Measurements from ENCODE around the gene SLC12A1.
"Not testable (repeated sequence)": the region's sequence is repeated elsewhere in the genome, so short reads cannot be mapped to it uniquely, and the experiment has no call there.

The SLC12A1 gene

GRCh38 chr15:48313216-48313615 lies 107.1 kb downstream of the SLC12A1 start:
- ATAC-seq = no peak

GRCh38 chr15:48315041-48315440 lies 108.9 kb downstream of the SLC12A1 start:
- ATAC-seq = no peak

GRCh38 chr15:48317221-48317620 lies 111.1 kb downstream of the SLC12A1 start:
- ATAC-seq = no peak

- ATAC-seq = no peak
Measured at GRCh38 chr15:48318131-48318530, 112.0 kb downstream of the SLC12A1 start.

- no peak for ATAC-seq
Measured at GRCh38 chr15:48323294-48323693, 117.2 kb downstream of the SLC12A1 start.

- no peak for ATAC-seq
Measured at GRCh38 chr15:48324949-48325348, 118.8 kb downstream of the SLC12A1 start.

GRCh38 chr15:48325400-48325799 lies 119.3 kb downstream of the SLC12A1 start:
- ATAC-seq = no peak

GRCh38 chr15:48326180-48326579 lies 120.1 kb downstream of the SLC12A1 start:
- not testable (repeated sequence) for ATAC-seq

GRCh38 chr15:48330105-48330785 lies 124.1 kb downstream of the SLC12A1 start:
- ATAC-seq = no peak

- ATAC-seq = peak; percentile 89
Measured at GRCh38 chr15:48330855-48331795, 125.0 kb downstream of the SLC12A1 start, which contains the start of gene DUT. DUT (plus strand) TSS chr15:48331429; CDS start chr15:48331516, 87 bp downstream.

GRCh38 chr15:48331796-48332641 lies 125.9 kb downstream of the SLC12A1 start:
- peak; percentile 63 to 69 for ATAC-seq

GRCh38 chr15:48332642-48333034 lies 126.5 kb downstream of the SLC12A1 start:
- ATAC-seq = no peak

GRCh38 chr15:48333540-48333939 lies 127.4 kb downstream of the SLC12A1 start:
- ATAC-seq = no peak

- ATAC-seq = no peak
Measured at GRCh38 chr15:48334260-48334659, 128.2 kb downstream of the SLC12A1 start.

GRCh38 chr15:48336940-48337339 lies 130.8 kb downstream of the SLC12A1 start:
- ATAC-seq = peak in 1 of 2 donors; percentile 34

- ATAC-seq = no peak
Measured at GRCh38 chr15:48337607-48338006, 131.5 kb downstream of the SLC12A1 start.

- no peak for ATAC-seq
Measured at GRCh38 chr15:48340111-48340510, 134.0 kb downstream of the SLC12A1 start.

GRCh38 chr15:48343865-48344264 lies 137.8 kb downstream of the SLC12A1 start:
- no peak for ATAC-seq

GRCh38 chr15:48345516-48345915 lies 139.4 kb downstream of the SLC12A1 start:
- ATAC-seq = no peak

GRCh38 chr15:48352474-48353072 lies 146.5 kb downstream of the SLC12A1 start:
- ATAC-seq = peak; percentile 75 to 85
